Hematopoietic multipotent progenitor cell treated with erythropoietin and hydrocortisone succinate and interleukin-3 and kit ligand, for 15 days (in vitro differentiated cells): Measurements from ENCODE around the gene RNF223.

ENCODE experiments used
- DNase-seq: peaks from one replicate; pipeline ENCODE4 v3.0.0-alpha.2; 2015; ENCODE audit warnings: low spot score

Gene RNF223

GRCh38 chr1:1073743-1074587, at the start of gene RNF223:
Gene RNF223, minus strand, starts transcription at chr1:1074306. Its CDS starts 1,740 bp downstream, at chr1:1072566.
- DNase-seq: no peak

- DNase-seq: no peak
Measured at GRCh38 chr1:1122981-1123480, 48.9 kb upstream of the RNF223 start.

- DNase-seq: peak; percentile 34
Measured at GRCh38 chr1:1122078-1122811, 48.1 kb upstream of the RNF223 start.

DNA sequence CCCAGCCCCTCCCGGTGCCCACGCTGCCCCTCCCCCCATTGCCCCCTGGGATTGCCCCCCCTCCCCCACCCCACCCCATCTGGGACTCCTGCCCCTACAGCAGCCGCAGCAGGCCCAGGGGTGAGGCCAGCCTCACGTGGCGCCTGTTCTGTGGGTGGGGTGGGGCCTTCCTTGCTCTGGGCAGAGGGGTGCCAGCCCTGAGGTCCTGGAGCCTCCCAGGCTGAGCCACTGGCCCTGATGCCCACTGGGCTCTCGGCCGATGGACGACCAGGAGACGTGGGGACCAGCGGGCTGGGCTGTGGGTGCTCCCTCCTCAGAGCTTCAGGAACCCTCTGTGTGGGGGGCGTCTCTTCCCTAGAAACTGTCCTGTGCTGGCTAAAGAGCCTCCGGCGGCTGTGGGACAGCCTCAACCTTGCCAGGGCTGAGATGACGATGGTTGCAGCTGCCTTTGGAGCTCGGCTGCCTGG, 47.5 kb upstream of the RNF223 start:
- no peak for DNase-seq

- DNase-seq: no peak
Measured at GRCh38 chr1:1120866-1121591, 46.9 kb upstream of the RNF223 start.

- DNase-seq: no peak
Measured at GRCh38 chr1:1120096-1120495, 46.0 kb upstream of the RNF223 start.

DNA sequence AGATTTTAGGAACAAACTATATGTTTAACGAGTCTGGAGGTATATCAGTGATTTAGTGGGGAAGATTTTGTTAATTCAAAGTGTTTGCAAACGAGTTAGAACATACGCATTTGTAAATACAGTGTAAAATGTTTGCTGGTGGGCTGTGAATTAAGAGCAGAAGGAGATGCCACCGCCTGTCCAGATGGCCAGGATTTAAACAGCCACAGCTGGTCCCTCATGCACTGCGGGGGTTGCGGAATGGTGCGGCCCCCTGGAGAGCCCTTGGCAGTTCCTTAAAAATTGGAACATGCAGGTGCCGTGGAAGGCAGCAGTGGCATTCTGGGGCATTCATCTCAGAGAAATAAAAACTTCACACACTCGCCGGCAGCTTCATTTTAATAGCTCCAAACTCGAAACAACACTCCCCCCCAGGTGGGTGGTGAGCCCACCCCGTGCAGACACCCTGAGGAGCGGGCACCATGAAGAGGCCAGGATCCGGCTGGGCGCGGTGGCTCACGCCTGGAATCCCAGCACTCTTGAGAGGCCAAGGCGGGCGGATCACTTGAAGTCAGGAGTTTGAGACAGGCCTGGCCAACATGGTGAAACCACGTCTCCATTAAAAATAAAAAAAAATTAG, 45.3 kb upstream of the RNF223 start:
- DNase-seq: no peak

- DNase-seq: no peak
Measured at GRCh38 chr1:1118876-1119220, 44.7 kb upstream of the RNF223 start.

- no peak for DNase-seq
Measured at GRCh38 chr1:1118011-1118875, 44.1 kb upstream of the RNF223 start.

GRCh38 chr1:1117469-1117831, 43.3 kb upstream of the RNF223 start:
- no peak for DNase-seq

- no peak for DNase-seq
Measured at GRCh38 chr1:1116701-1117468, 42.8 kb upstream of the RNF223 start.

DNA sequence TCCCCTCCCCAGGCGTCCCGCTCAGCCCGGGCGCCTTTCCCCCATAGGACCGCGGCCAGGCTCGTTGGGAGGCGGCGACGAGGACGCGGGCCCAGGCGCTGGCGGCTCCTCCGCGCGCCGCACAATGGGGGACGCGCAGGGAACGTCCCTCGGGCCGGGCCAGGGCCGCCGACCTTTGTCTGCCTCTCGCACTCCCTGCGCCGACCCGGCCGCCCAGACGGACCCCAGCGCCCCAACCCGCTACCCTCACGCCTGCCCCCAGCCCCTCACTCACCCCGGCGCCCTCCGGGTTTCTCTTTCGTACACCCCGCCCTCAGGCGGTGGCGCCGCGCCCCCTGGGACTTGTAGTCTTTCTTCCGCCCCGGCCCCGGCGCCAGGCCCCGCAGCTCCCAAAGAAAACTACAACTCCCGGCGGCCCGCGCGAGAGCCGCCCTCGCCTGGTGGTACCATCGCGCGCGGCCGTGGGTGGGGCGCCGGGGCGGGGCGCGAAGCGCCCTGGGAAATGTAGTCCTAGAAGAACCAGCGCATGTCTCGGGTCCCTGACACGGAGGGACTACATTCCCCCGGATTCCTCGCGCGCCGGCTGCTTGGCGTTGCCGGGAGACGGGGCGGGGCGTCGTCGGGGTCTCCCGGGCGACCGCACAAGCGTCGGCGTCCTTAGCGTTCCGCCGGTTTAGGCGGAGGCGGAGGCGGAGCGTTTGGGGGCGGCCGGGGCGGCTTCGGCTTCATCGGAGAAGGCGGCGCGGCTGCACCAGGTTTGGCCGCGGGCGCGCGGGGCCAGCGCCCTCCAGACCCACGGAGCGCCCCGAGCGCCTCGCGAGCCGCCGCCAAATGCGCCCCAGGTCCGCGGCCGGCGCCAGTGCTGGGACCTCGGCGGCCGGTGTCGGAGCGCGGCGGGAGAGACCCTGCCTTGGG, 41.9 kb upstream of the RNF223 start, which contains the start of gene C1orf159:
TSS of gene C1orf159 (minus strand) at position 304 of the 915 bp plus-strand sequence. CDS start 24,546 bp downstream, outside the sequence.
- peak; percentile 96 for DNase-seq

- no peak for DNase-seq
Measured at GRCh38 chr1:1115136-1115785, 41.2 kb upstream of the RNF223 start.

GRCh38 chr1:1114431-1114830, 40.3 kb upstream of the RNF223 start:
- no peak for DNase-seq

DNA sequence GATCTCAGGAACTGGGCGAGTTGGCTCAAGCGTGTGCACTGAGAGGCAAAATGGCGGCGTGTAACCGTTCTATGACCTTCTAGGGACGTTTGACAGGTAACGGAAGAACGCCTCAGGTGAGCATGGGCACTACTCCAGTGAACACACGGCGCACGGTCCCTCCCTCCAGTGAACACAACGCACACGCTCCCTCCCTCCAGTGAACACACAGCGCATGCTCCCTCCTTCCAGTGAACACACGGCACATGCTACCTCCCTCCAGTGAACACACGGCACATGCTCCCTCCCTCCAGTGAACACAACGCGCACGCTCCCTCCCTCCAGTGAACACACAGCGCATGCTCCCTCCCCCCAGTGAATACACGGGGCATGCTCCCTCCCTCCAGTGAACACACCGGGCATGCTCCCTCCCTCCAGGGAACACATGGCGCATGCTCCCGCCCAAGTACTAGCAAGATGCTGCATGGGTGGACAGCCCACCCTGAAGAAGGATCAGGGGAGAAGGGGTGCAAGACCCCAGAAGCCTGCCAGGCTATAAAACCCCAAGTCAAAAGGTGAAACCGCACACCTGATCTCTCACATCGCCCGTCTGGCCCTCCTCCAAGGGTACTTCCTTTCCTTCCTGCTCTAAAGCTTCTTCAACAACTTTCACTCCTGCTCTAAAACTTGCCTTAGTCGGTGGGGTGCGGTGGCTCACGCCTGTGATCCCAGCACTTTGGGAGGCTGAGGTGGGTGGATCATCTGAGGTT, 38.3 kb upstream of the RNF223 start:
- no peak for DNase-seq

GRCh38 chr1:1111516-1112236, 37.6 kb upstream of the RNF223 start:
- no peak for DNase-seq

- DNase-seq: no peak
Measured at GRCh38 chr1:1110561-1110971, 36.5 kb upstream of the RNF223 start.
